Panc1 (cell line): Measurements from ENCODE around the gene PPT2.

Experiments
- POLR2AphosphoS5 ChIP-seq: IDR thresholded peaks from 2 replicates; pipeline ENCODE4 v1.6.1; 2012; ENCODE audit warnings: mild to moderate bottlenecking, low read depth, low read length, moderate library complexity
- TCF7L2 ChIP-seq: IDR thresholded peaks from 2 replicates; pipeline ENCODE4 v1.6.1; 2011; ENCODE audit warnings: mild to moderate bottlenecking, low read depth, low read length, inconsistent platforms
- TF ChIP-seq, protein P1 (sequence below): fragments of 450-650 bp; IDR thresholded peaks from 2 replicates; pipeline ENCODE4 v1.5.1; 2017; ENCODE audit warnings: mild to moderate bottlenecking

DNA sequence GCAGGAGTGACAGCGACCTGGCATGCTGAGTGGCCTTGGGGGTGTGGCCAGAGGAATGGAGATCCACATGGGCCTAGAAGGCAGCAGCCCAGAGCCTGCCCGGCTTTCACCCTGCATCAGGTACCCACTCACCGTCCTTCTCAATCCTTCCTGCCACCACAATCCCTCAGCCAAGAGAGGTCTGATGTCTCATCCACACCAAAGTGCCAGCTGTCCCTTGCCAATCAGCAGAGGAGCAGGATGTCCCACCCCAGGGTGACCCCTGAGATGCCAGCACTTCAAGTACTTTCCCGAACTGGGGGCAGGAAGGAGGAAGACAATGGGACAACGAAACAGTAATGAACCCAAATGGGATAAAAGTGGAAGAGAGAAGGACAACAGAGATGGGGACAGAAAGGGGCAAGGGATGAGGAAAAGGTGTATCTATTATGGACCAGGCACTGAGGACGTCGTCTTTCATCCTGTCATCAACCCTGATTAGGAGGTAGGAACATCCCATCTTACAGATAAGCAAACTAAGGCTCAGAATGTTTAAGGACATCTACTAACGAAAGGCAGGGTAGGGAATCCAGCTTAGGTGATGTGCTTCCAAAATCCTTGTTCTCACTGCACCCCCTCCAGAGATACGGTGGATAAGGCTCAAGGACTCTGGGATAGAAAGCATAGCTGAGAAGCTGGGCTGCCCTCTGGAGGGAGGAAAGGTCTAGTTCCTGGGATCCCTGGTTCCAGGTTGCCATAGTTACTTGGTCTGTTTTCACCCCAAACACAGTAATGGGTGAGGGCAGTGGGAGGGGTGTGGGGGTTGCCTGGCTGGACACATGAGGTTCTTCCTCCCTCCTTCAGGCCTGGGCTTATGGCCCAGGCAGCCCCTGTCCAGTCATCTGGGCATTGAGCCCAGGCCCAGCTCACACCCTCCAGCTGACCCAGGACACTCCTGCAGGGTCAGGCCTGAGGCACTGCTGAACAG is 40.3 kb upstream of the PPT2 start:
- TF ChIP-seq, protein P1, sequence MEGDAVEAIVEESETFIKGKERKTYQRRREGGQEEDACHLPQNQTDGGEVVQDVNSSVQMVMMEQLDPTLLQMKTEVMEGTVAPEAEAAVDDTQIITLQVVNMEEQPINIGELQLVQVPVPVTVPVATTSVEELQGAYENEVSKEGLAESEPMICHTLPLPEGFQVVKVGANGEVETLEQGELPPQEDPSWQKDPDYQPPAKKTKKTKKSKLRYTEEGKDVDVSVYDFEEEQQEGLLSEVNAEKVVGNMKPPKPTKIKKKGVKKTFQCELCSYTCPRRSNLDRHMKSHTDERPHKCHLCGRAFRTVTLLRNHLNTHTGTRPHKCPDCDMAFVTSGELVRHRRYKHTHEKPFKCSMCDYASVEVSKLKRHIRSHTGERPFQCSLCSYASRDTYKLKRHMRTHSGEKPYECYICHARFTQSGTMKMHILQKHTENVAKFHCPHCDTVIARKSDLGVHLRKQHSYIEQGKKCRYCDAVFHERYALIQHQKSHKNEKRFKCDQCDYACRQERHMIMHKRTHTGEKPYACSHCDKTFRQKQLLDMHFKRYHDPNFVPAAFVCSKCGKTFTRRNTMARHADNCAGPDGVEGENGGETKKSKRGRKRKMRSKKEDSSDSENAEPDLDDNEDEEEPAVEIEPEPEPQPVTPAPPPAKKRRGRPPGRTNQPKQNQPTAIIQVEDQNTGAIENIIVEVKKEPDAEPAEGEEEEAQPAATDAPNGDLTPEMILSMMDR: no peak
- TF ChIP-seq POLR2AphosphoS5: no peak
- TF ChIP-seq TCF7L2: no peak
